ENCODE results near the gene NAA10. TPM values are rescaled to one million over a fixed set of nuclear protein-coding genes. Genes with fewer than 3 reads are reported as not detected.
"Not testable (repeated sequence)": the region's sequence is repeated elsewhere in the genome, so short reads cannot be mapped to it uniquely, and the experiment has no call there.

The NAA10 gene
- 87.2 TPM for total RNA-seq
- long read RNA-seq, transcript NAA10-208 (8 exons, 1,772 nt): major isoform, 52 of 77 reads
- long read RNA-seq, partial matches to known transcripts: 4 of 77 reads
- long read RNA-seq, other reads (novel, unspliced or antisense): 6 of 77 reads

- DNase-seq (ENCODE audit: low spot score): peak; percentile 89
- intact Hi-C loops (cut with DNase I): loop anchor here (2.0 kb wide), 1 partner anchor 36 kb away; the partner anchor contains the start of gene HCFC1
These were observed at the start of gene NAA10 for GRCh38 chrX:153934762-153935325. Gene NAA10, minus strand, starts transcription at chrX:153935037. Its CDS starts 133 bp downstream, at chrX:153934904.

DNA sequence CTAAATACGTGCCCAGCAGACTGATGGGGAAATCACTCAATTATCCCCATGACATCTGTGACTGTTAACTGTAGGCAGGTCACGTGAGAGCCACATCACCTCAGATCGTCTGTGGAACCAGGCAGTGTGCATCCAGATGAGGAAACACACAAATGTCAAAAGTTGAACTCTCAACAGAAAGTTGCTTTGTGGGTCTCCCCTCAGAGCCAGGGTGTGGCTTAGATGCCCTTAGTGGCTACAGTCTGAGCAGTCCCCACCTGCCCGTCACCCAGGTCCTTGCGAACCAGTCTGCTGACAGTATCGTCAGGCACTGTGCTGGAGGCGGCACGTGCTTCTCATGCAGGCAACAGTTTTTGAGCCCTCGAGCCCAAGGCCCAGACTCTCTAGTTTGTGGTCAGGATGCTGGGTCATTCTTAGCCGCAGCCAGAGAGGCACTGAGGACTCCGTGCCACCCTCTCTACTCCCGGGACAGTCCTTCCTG lies 48.5 kb upstream of the NAA10 start:
- intact Hi-C loops (cut with DNase I): no loop called here
- no peak for DNase-seq (ENCODE audit: low spot score)

DNA sequence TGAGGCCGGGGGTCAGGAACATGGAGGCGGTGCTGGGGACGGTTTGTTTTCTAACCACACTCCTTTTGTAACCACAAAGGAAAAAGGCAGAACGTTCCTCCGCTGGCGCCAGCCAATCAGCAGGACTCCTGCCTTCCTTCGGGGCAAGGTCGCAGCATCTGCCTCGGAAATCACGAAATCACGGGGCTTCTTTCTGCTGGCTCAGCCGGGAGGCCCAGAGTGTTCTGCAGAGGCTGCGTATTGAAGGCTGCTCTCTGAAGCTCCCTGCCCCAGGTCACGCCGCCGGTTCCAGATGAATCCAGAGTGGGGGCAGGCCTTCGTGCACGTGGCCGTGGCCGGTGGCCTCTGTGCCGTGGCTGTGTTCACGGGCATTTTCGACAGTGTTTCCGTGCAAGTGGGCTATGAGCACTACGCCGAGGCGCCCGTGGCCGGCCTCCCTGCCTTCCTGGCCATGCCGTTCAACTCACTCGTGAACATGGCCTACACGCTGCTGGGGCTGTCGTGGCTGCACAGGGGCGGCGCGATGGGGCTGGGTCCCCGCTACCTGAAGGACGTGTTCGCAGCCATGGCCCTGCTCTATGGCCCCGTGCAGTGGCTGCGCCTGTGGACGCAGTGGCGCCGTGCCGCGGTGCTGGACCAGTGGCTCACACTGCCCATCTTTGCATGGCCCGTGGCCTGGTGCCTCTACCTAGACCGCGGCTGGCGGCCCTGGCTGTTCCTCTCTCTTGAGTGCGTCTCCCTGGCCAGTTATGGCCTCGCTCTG lies 47.1 kb upstream of the NAA10 start:
- intact Hi-C loops (cut with DNase I): no loop called here
- DNase-seq (ENCODE audit: low spot score): no peak

DNA sequence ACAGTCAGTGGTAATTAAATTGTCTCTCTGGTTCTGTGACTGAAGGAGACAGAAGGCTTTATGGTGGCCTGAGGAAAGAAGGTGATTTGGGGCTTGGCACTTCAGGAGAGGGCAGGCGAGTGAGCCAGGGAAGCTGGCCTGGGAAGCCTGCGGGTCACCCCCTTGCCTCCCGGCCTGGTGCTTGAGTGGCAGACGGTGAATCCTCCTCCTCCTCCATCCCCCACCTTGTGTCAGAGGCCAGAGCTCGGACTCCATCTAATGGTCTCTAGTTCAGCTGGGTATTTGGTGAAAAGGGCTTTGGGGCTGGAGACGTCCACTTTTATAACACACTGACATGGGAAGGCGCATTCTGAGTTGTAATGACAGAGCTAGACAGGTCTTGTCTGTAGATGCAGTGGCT lies 46.4 kb upstream of the NAA10 start:
- intact Hi-C loops (cut with DNase I): no loop called here
- no peak for DNase-seq (ENCODE audit: low spot score)

DNA sequence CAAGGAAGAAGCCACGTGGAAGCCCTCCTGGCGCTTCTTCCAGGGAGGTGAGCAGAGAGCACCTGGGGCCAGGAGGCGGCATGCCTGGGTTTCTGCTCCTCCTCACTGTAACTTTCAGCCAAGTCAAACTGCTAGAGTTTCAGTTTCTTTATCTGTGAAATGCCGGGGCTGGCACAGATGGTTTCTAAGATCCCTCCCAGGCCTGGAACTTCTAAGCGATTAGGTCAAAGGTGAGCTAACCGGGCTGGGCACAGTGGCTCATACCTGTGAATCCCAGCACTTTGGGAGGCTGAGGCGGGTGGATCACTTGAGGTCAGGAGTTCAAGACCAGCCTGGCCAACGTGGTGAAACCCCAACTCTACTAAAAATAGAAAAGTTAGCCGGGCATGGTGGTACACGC lies 45.6 kb upstream of the NAA10 start:
- intact Hi-C loops (cut with DNase I); DNase-seq (ENCODE audit: low spot score): not testable (repeated sequence)

- intact Hi-C loops (cut with DNase I): loop anchor here (10.0 kb wide), 1 partner anchor 400 kb away; the partner anchor contains the start of genes EMD and FLNA
- DNase-seq (ENCODE audit: low spot score): no peak
These were observed 40.0 kb upstream of the NAA10 start for GRCh38 chrX:153974726-153975286.

GRCh38 chrX:153974003-153974725 lies 39.3 kb upstream of the NAA10 start:
- intact Hi-C loops (cut with DNase I): loop anchor here (10.0 kb wide), 1 partner anchor 401 kb away; the partner anchor contains the start of genes EMD and FLNA
- DNase-seq (ENCODE audit: low spot score): no peak

GRCh38 chrX:153973127-153974002 lies 38.5 kb upstream of the NAA10 start:
- no peak for DNase-seq (ENCODE audit: low spot score)
- intact Hi-C loops (cut with DNase I): loop anchor here (10.0 kb wide), 1 partner anchor 401 kb away; the partner anchor contains the start of genes EMD and FLNA

DNA sequence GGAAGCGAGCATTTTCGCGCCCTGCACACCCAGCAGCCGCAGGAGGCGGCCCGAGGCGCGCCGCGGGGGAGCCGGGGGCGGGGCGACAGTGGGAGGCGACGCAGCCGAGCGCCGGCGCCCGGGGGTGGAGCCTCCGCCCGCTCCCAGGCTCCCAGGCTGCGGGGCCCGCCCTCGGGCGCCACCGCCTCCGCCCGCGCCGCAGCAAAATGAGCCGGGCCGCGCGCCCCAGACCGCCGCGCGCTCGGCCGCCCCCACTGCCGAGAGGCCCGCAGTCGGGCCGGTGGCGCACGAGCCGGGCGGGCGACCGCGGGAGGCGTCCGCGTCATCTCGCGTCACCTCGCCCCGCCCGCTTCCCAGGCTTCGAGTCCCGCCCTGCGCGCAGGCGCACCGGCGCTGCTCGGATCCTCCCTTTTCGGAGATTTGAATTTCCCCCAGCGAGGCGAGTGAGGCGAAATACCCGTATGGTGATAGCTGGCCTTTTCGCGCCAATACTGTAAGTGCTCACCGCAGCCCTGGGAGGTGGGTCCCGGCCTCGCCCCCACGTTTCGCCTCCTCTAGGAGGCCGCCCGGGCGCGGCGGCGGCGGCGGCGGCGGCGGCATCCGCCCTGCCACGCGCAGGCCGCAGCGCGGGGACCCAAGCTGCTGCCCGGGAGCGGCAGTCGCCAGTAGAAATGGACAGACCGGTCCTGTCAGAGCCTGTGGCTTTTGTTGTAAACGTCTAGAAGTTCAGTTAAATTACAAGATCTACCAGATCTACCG lies 37.7 kb upstream of the NAA10 start, which contains the start of gene TMEM187:
Gene TMEM187 (plus strand): TSS at position 387 of the 759 bp plus-strand sequence. CDS start 9,309 bp downstream, outside the sequence.
- intact Hi-C loops (cut with DNase I): loop anchor here (10.0 kb wide), 1 partner anchor 402 kb away; the partner anchor contains the start of genes EMD and FLNA
- peak; percentile 95 for DNase-seq (ENCODE audit: low spot score)

DNA sequence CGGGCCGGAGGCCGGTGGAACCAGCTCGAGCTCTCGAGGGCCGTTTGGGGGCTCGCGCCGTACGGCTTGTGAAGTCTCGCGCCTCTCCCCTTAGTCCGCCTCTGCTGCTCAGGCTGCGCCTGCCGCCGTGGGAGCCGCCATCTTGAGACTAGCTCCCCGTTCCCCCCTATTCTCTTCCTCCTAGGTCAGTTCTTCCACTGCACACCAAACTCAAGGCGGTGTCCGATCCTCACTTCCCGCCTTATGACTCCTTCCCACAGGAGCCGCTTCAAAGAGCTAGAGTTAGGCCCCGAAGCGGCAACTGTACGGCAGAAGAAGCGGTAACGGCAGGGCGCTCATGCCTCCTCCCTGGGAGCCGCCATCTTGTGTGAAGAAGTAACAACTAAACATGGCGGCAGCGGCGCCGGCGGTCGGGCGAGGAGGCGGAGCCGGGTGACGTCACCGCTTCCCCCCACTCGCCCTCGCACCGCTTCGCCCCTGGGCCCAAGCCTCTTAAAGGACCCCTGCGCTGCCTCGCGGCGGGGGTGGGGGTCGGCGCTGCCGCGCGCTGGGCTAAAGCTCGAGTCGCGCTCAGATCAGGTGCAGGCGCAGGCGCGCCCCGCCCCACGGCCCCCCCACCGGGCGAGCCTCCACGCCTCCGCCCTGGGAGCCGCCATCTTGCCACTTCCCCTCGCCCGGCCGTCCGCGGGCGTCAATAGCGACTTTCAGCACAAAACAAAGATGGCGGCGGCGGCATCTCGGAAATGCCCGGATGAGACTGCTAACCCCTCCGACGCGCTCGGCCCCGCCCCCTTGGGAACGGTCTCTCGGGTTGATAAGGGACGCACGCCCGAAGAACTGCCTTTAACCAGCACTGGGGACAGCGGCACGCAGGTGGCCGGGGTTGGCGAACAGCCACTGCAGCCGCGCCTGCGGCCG lies 36.9 kb upstream of the NAA10 start, which contains the start of gene HCFC1:
Gene HCFC1 (minus strand): TSS at position 369 of the 918 bp plus-strand sequence. CDS start 978 bp downstream, outside the sequence.
- intact Hi-C loops (cut with DNase I): loop anchor here (2.0 to 10.0 kb wide), 2 partner anchors 37 to 403 kb away; partner anchors contain the start of genes EMD, FLNA and NAA10

DNA sequence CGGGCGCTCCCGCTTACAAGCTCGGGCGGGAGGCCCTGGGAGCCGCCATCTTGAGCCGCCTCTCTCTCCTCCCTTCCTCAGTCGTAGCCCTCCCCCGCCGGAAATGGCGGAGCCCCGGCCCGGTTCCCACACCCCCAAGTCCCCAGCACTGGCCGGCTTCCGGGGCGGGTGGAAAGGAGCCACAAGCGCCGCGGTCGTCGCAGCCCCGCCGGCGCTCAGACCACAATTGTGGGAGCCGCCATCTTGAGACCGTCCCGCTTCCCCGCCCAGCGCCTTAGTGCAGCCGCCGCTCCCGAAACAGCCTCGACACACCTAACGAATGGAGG lies 36.2 kb upstream of the NAA10 start:
- intact Hi-C loops (cut with DNase I): loop anchor here (2.0 to 10.0 kb wide), 2 partner anchors 36 to 404 kb away; partner anchors contain the start of genes EMD, FLNA and NAA10
- peak; percentile 97 for DNase-seq (ENCODE audit: low spot score)

More for the DNA sequence above, 36.9 kb upstream of the NAA10 start, which contains the start of gene HCFC1:
- DNase-seq (ENCODE audit: low spot score): peak; percentile 97

DNA sequence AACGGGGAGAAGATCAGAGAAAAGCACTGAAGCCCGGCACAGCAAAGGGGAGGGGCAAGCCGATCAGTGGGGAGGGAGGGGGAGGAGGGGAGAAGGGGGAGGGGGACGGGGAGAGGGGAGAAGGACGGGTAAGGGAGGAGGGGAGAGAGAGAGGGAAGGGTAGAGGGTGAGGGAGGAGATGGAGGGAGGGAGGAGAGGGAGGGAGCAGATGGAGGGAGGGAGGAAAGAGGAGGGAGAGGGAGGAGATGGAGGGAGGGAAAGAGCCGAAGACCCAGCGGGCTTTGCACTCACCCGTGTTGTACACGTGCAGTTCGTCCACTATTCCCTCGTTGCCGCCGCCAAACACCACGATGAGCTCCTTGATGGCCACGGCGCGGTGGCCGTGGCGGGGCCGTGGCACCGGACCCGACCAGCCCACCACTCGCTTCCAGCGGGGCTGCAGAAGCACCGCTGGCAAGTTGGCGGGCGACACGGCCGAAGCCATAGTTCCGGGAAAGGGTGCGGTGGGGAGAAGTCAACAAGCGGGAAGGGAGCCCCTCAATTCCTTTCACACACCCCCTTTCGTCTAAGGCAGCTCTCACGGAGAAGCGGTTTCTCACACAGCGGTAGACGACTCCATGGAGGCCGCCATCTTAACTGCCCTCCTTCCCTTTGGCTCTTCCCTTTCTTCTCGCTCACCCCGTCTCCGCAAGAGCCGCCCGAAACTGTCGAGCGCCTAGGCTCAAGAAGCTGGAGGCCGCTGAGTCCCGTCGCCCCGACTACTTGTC lies 35.7 kb upstream of the NAA10 start:
- intact Hi-C loops (cut with DNase I): loop anchor here (2.0 to 10.0 kb wide), 2 partner anchors 36 to 404 kb away; partner anchors contain the start of genes EMD, FLNA and NAA10

GRCh38 chrX:153969904-153970356 lies 35.1 kb upstream of the NAA10 start:
- intact Hi-C loops (cut with DNase I): loop anchor here (2.0 to 10.0 kb wide), 2 partner anchors 35 to 405 kb away; partner anchors contain the start of genes EMD, FLNA and NAA10
- no peak for DNase-seq (ENCODE audit: low spot score)

More for the DNA sequence above, 35.7 kb upstream of the NAA10 start:
- DNase-seq (ENCODE audit: low spot score): no peak

- no peak for DNase-seq (ENCODE audit: low spot score)
- intact Hi-C loops (cut with DNase I): no loop called here
These were observed 34.5 kb upstream of the NAA10 start for GRCh38 chrX:153969125-153969903.

DNA sequence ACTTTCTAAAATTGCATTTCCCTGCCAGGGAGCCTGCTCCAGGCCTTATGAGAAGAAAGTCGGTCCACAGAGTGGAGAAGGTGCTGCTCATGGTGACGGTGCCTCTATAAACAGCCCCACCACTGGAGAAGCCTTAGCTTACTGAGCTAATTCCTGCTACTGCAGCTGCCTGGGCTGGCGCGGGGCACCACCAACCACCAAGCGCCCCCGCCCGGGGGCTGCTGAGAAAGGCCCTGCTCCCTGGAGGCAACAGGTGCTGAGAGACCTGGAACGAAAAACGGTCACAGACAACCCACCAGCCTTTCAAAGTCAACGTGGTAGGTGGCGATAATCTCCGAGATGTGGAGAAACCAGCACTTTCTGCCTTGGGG lies 33.9 kb upstream of the NAA10 start:
- no peak for DNase-seq (ENCODE audit: low spot score)

More for the DNA sequence above, 33.9 kb upstream of the NAA10 start:
- intact Hi-C loops (cut with DNase I): no loop called here
